ENCODE measurements around the gene SMYD1. TPM values are rescaled to one million over a fixed set of nuclear protein-coding genes. Genes with fewer than 3 reads are reported as not detected.

The SMYD1 gene
- polyA plus RNA-seq, 1 donor: 5.0 TPM

- Histone ChIP-seq H3K4me3 (ENCODE audit: low read length) (peak within 1 kb of the TSS; percentile 77), H3K27ac (ENCODE audit: low read length) (peak within 1 kb of the TSS; percentile 92)
- WGBS (ENCODE audit: insufficient coverage, low lambda C conversion rate): 40% methylated on average over 1 of the region's 12 CpGs
Observed at GRCh38 chr2:88127888-88128653, 60.4 kb downstream of the SMYD1 start, which contains the start of gene FABP1. Gene FABP1 (minus strand): TSS chr2:88128062. CDS start chr2:88128017, 45 bp downstream.

GRCh38 chr2:88128654-88129312 is 61.2 kb downstream of the SMYD1 start:
- Histone ChIP-seq H3K4me3 (ENCODE audit: low read length) (no peak overlapping the region), H3K36me3 (ENCODE audit: control insufficient read depth, insufficient read depth, low read length) (peaks cover 24% of the 10 kb centered on the region), H3K4me1 (ENCODE audit: control insufficient read depth, insufficient read depth, low read length) (peaks cover 46% of the 10 kb centered on the region), H3K27ac (ENCODE audit: low read length) (peak overlapping the region; percentile 92), H3K27me3 (ENCODE audit: control insufficient read depth, insufficient read depth, low read length) (no peaks in the 10 kb centered on the region), H3K9me3 (ENCODE audit: control insufficient read depth, low read depth, low read length) (no peaks in the 10 kb centered on the region)
- WGBS (ENCODE audit: insufficient coverage, low lambda C conversion rate): no CpG with 5 or more reads among the region's 7 CpGs
- peak in 1 of 2 donors; percentile 52 for DNase-seq

More at GRCh38 chr2:88127888-88128653, 60.4 kb downstream of the SMYD1 start, which contains the start of gene FABP1:
- Histone ChIP-seq H3K27me3 (ENCODE audit: control insufficient read depth, insufficient read depth, low read length) (no peaks in the 10 kb centered on the region), H3K36me3 (ENCODE audit: control insufficient read depth, insufficient read depth, low read length) (peaks cover 26% of the 10 kb centered on the region), H3K4me1 (ENCODE audit: control insufficient read depth, insufficient read depth, low read length) (peaks cover 46% of the 10 kb centered on the region), H3K9me3 (ENCODE audit: control insufficient read depth, low read depth, low read length) (no peaks in the 10 kb centered on the region)
- peak; percentile 75 to 89 for DNase-seq

- H3K4me1 ChIP-seq (ENCODE audit: control insufficient read depth, insufficient read depth, low read length): peaks cover 39% of the 10 kb centered on the region
- no CpG with 5 or more reads among the region's 7 CpGs for WGBS (ENCODE audit: insufficient coverage, low lambda C conversion rate)
- no peak overlapping the region for H3K4me3 ChIP-seq (ENCODE audit: low read length)
- H3K27ac ChIP-seq (ENCODE audit: low read length): peak overlapping the region; percentile 92
- no peaks in the 10 kb centered on the region for H3K9me3 ChIP-seq (ENCODE audit: control insufficient read depth, low read depth, low read length)
- DNase-seq: peak in 1 of 2 donors; percentile 21
- H3K27me3 ChIP-seq (ENCODE audit: control insufficient read depth, insufficient read depth, low read length): no peaks in the 10 kb centered on the region
- peaks cover 18% of the 10 kb centered on the region for H3K36me3 ChIP-seq (ENCODE audit: control insufficient read depth, insufficient read depth, low read length)
Observed at GRCh38 chr2:88129313-88129959, 61.8 kb downstream of the SMYD1 start.

GRCh38 chr2:88131201-88131998 is 63.8 kb downstream of the SMYD1 start:
- DNase-seq: peak; percentile 74 to 89
- peaks cover 36% of the 10 kb centered on the region for H3K4me1 ChIP-seq (ENCODE audit: control insufficient read depth, insufficient read depth, low read length)
- 40% methylated on average over 2 of the region's 9 CpGs for WGBS (ENCODE audit: insufficient coverage, low lambda C conversion rate)
- H3K9me3 ChIP-seq (ENCODE audit: control insufficient read depth, low read depth, low read length): no peaks in the 10 kb centered on the region
- H3K27me3 ChIP-seq (ENCODE audit: control insufficient read depth, insufficient read depth, low read length): no peaks in the 10 kb centered on the region
- peaks cover 2% of the 10 kb centered on the region for H3K36me3 ChIP-seq (ENCODE audit: control insufficient read depth, insufficient read depth, low read length)
- no peak overlapping the region for H3K4me3 ChIP-seq (ENCODE audit: low read length)
- H3K27ac ChIP-seq (ENCODE audit: low read length): peak overlapping the region; percentile 92

GRCh38 chr2:88131999-88132368 is 64.4 kb downstream of the SMYD1 start:
- H3K27ac ChIP-seq (ENCODE audit: low read length): peak overlapping the region; percentile 92
- H3K9me3 ChIP-seq (ENCODE audit: control insufficient read depth, low read depth, low read length): no peaks in the 10 kb centered on the region
- H3K27me3 ChIP-seq (ENCODE audit: control insufficient read depth, insufficient read depth, low read length): no peaks in the 10 kb centered on the region
- DNase-seq: no peak
- no peak overlapping the region for H3K4me3 ChIP-seq (ENCODE audit: low read length)
- H3K36me3 ChIP-seq (ENCODE audit: control insufficient read depth, insufficient read depth, low read length): no peaks in the 10 kb centered on the region
- H3K4me1 ChIP-seq (ENCODE audit: control insufficient read depth, insufficient read depth, low read length): peaks cover 39% of the 10 kb centered on the region
- 100% methylated on average over 2 of the region's 3 CpGs for WGBS (ENCODE audit: insufficient coverage, low lambda C conversion rate)

- no peak for DNase-seq
- H3K4me1 ChIP-seq (ENCODE audit: control insufficient read depth, insufficient read depth, low read length): peaks cover 36% of the 10 kb centered on the region
- no peaks in the 10 kb centered on the region for H3K9me3 ChIP-seq (ENCODE audit: control insufficient read depth, low read depth, low read length)
- no peaks in the 10 kb centered on the region for H3K27me3 ChIP-seq (ENCODE audit: control insufficient read depth, insufficient read depth, low read length)
- H3K4me3 ChIP-seq (ENCODE audit: low read length): no peak overlapping the region
- H3K27ac ChIP-seq (ENCODE audit: low read length): no peak overlapping the region
- no peaks in the 10 kb centered on the region for H3K36me3 ChIP-seq (ENCODE audit: control insufficient read depth, insufficient read depth, low read length)
- WGBS (ENCODE audit: insufficient coverage, low lambda C conversion rate): no CpG with 5 or more reads among the region's 3 CpGs
Observed at GRCh38 chr2:88133875-88134274, 66.2 kb downstream of the SMYD1 start.

GRCh38 chr2:88136817-88137216 is 69.2 kb downstream of the SMYD1 start:
- Histone ChIP-seq H3K9me3 (ENCODE audit: control insufficient read depth, low read depth, low read length) (peaks cover 1% of the 10 kb centered on the region), H3K27ac (ENCODE audit: low read length) (no peak overlapping the region), H3K4me1 (ENCODE audit: control insufficient read depth, insufficient read depth, low read length) (peaks cover 20% of the 10 kb centered on the region), H3K36me3 (ENCODE audit: control insufficient read depth, insufficient read depth, low read length) (no peaks in the 10 kb centered on the region), H3K27me3 (ENCODE audit: control insufficient read depth, insufficient read depth, low read length) (no peaks in the 10 kb centered on the region), H3K4me3 (ENCODE audit: low read length) (no peak overlapping the region)
- no CpG with 5 or more reads among the region's 4 CpGs for WGBS (ENCODE audit: insufficient coverage, low lambda C conversion rate)
- no peak for DNase-seq

GRCh38 chr2:88137833-88138232 is 70.2 kb downstream of the SMYD1 start:
- DNase-seq: no peak
- Histone ChIP-seq H3K27ac (ENCODE audit: low read length) (no peak overlapping the region), H3K36me3 (ENCODE audit: control insufficient read depth, insufficient read depth, low read length) (no peaks in the 10 kb centered on the region), H3K4me3 (ENCODE audit: low read length) (no peak overlapping the region), H3K4me1 (ENCODE audit: control insufficient read depth, insufficient read depth, low read length) (peaks cover 17% of the 10 kb centered on the region), H3K27me3 (ENCODE audit: control insufficient read depth, insufficient read depth, low read length) (no peaks in the 10 kb centered on the region), H3K9me3 (ENCODE audit: control insufficient read depth, low read depth, low read length) (peaks cover 7% of the 10 kb centered on the region)
- WGBS (ENCODE audit: insufficient coverage, low lambda C conversion rate): no CpG with 5 or more reads among the region's 4 CpGs

- DNase-seq: peak in 1 of 2 donors; percentile 74
- H3K4me3 ChIP-seq (ENCODE audit: low read length): no peak overlapping the region
- peaks cover 23% of the 10 kb centered on the region for H3K4me1 ChIP-seq (ENCODE audit: control insufficient read depth, insufficient read depth, low read length)
- H3K27ac ChIP-seq (ENCODE audit: low read length): peak overlapping the region; percentile 61
- no CpG with 5 or more reads among the region's 2 CpGs for WGBS (ENCODE audit: insufficient coverage, low lambda C conversion rate)
- no peaks in the 10 kb centered on the region for H3K27me3 ChIP-seq (ENCODE audit: control insufficient read depth, insufficient read depth, low read length)
- peaks cover 7% of the 10 kb centered on the region for H3K9me3 ChIP-seq (ENCODE audit: control insufficient read depth, low read depth, low read length)
- no peaks in the 10 kb centered on the region for H3K36me3 ChIP-seq (ENCODE audit: control insufficient read depth, insufficient read depth, low read length)
Observed at GRCh38 chr2:88139203-88139702, 71.6 kb downstream of the SMYD1 start.

All from large intestine (tissue), 3 donors.